B cell (primary cell): ENCODE measurements around the gene TK2. TPM values are rescaled to one million over a fixed set of nuclear protein-coding genes. Genes with fewer than 3 reads are reported as not detected.

Experiments used
- ATAC-seq: fragments of 200-7000 bp; cut with Tn5 transposase; one replicate; pipeline ENCODE4 v1.10.0; 2021; ENCODE audit warnings: low read depth, mild to moderate bottlenecking, moderate number of reproducible peaks, moderate library complexity
- CTCF ChIA-PET: fragments of 350-600 bp; sonication (Branson Sonifier 250); formaldehyde crosslinking; loops from one replicate; lab custom pipeline; 2021; ENCODE audit warnings: antibody characterized with exemption, inconsistent platforms; lab: Charles Lee
- POLR2A ChIA-PET: fragments of 350-600 bp; sonication (Branson Sonifier 250); formaldehyde crosslinking; loops from one replicate; lab custom pipeline; 2021; ENCODE audit warnings: antibody characterized with exemption; lab: Charles Lee
- DNase-seq: peaks from one replicate; pipeline ENCODE4 v3.0.0; 2013
- H2AFZ ChIP-seq: 2 replicates; pipeline ENCODE4 v1.6.1; 2012; ENCODE audit warnings: mild to moderate bottlenecking, low read depth, low read length; ENCODE audit not compliant: insufficient read depth, poor library complexity, severe bottlenecking
- H3K27ac ChIP-seq, 2 donors: 1 replicate in 1 of 2; 2 replicates in 1 of 2; pipeline ENCODE4 v1.5.1; 2012 to 2013; ENCODE audit warnings: low read length in 2 of 2, mild to moderate bottlenecking in 2 of 2, moderate library complexity in 1 of 2
- H3K27me3 ChIP-seq, 4 experiments: fragments of 200-600 bp in 1 of 4; sonication (generic) in 1 of 4; replicated peaks in 1 of 4; 1 replicate in 2 of 4; 2 replicates in 2 of 4; pipeline versions ENCODE4 v1.6.1 to v1.7.0; 2013 to 2016; ENCODE audit warnings: low read length in 3 of 4, mild to moderate bottlenecking in 2 of 4, mixed read lengths in 1 of 4, moderate library complexity in 1 of 4; ENCODE audit not compliant: insufficient read depth in 4 of 4, control insufficient read depth in 3 of 4; ENCODE audit errors: control extremely low read depth in 1 of 4
- H3K36me3 ChIP-seq, 2 experiments: replicated peaks in 1 of 2; 1 replicate in 1 of 2; 2 replicates in 1 of 2; pipeline versions ENCODE4 v1.6.1 to v1.7.1; 2013; ENCODE audit warnings: low read length in 1 of 2; ENCODE audit not compliant: insufficient read depth in 2 of 2, control insufficient read depth in 1 of 2; ENCODE audit errors: control extremely low read depth in 1 of 2, extremely low read depth in 1 of 2
- H3K4me1 ChIP-seq, 2 donors: fragments of 200-600 bp in 1 of 2; sonication (generic) in 1 of 2; 1 replicate in 1 of 2; 2 replicates in 1 of 2; pipeline versions ENCODE4 v1.5.1 to v1.6.1; 2013 to 2017; ENCODE audit warnings: low read length in 2 of 2; ENCODE audit not compliant: control insufficient read depth in 2 of 2, insufficient read depth in 2 of 2
- H3K4me2 ChIP-seq: replicated peaks from 2 replicates; pipeline ENCODE3; 2012; ENCODE audit warnings: mild to moderate bottlenecking, low read depth, low read length; ENCODE audit not compliant: poor library complexity, severe bottlenecking
- H3K4me3 ChIP-seq, 5 experiments: fragments of 200-600 bp in 1 of 5; sonication (generic) in 1 of 5; 1 replicate in 3 of 5; 2 replicates in 2 of 5; pipeline versions ENCODE4 v1.5.1 to v1.7.0; 2011 to 2016; ENCODE audit warnings: low read length in 4 of 5, mild to moderate bottlenecking in 4 of 5, low read depth in 2 of 5, control low read depth in 1 of 5, moderate library complexity in 1 of 5; ENCODE audit not compliant: insufficient read depth in 1 of 5; ENCODE audit errors: control extremely low read depth in 1 of 5, extremely low read depth in 1 of 5
- H3K79me2 ChIP-seq: fragments of 200-600 bp; sonication (generic); one replicate; pipeline ENCODE4 v1.6.0; 2016; ENCODE audit warnings: low read length; ENCODE audit not compliant: control insufficient read depth, insufficient read depth
- H3K9ac ChIP-seq: fragments of 200-600 bp; sonication (generic); 2 replicates; pipeline ENCODE4 v1.6.1; 2017; ENCODE audit warnings: mild to moderate bottlenecking, low read length, moderate library complexity
- H3K9me3 ChIP-seq, 3 donors: one replicate each; pipeline versions ENCODE4 v1.6.1 to v1.7.1; 2013; ENCODE audit warnings: low read length in 2 of 3; ENCODE audit not compliant: control insufficient read depth in 2 of 3, insufficient read depth in 1 of 3; ENCODE audit errors: control extremely low read depth in 1 of 3
- H4K20me1 ChIP-seq: 2 replicates; pipeline ENCODE4 v1.6.0; 2012; ENCODE audit warnings: mild to moderate bottlenecking, low read length; ENCODE audit not compliant: insufficient read depth, control insufficient read depth, poor library complexity, severe bottlenecking
- H3K27ac Mint-ChIP-seq: one replicate; pipeline ENCODE4 v1.8.0; 2021; ENCODE audit warnings: mixed read lengths
- H3K27me3 Mint-ChIP-seq: one replicate; pipeline ENCODE4 v1.8.0; 2021; ENCODE audit warnings: mixed read lengths
- H3K4me1 Mint-ChIP-seq: one replicate; pipeline ENCODE4 v1.8.0; 2021; ENCODE audit warnings: mixed read lengths
- H3K4me3 Mint-ChIP-seq: one replicate; pipeline ENCODE4 v1.8.0; 2021; ENCODE audit warnings: mixed read lengths
- H3K9me3 Mint-ChIP-seq: one replicate; pipeline ENCODE4 v1.8.0; 2022; ENCODE audit warnings: mixed read lengths; ENCODE audit not compliant: insufficient read depth
- CTCF ChIP-seq: fragments of 200-600 bp; IDR thresholded peaks from one replicate; pipeline ENCODE4 v1.8.0; 2022; ENCODE audit warnings: antibody characterized with exemption, mild to moderate bottlenecking
- EZH2 ChIP-seq: IDR thresholded peaks from 2 replicates; pipeline ENCODE4 v1.6.1; 2012; ENCODE audit warnings: borderline replicate concordance, low read depth, mild to moderate bottlenecking, moderate library complexity, low read length; ENCODE audit not compliant: insufficient read depth, poor library complexity, severe bottlenecking
- WGBS: methylation state at CpG from one replicate; pipeline ENCODE4 v1.1.5; 2013; ENCODE audit warnings: missing lambda C conversion rate; ENCODE audit not compliant: insufficient coverage; 5-methylcytosine and 5-hydroxymethylcytosine counted together
- intact Hi-C: fragments of 100-400 bp; cut with micrococcal nuclease; formaldehyde crosslinking; loops from one replicate; pipeline ENCODE4 v1.10.0; 2022
- polyA plus RNA-seq: library from polyadenylated mRNA; depleted of rRNA; stranded (reverse); fragments of >200 nt; gene quantifications from 2 replicates; pipeline ENCODE4 v1.2.3, GENCODE V29; 2012
- total RNA-seq, 2 donors: library from RNA; stranded (reverse); fragments of 120-200 nt in 1 of 2; gene quantifications; 1 replicate in 1 of 2; 2 replicates in 1 of 2; pipeline versions ENCODE4 v1.2.3 to v1.2.4, GENCODE V29; 2013 to 2022

Gene TK2
- total and polyA plus RNA-seq, 2 donors (not counting 1 experiment from before 2014, with no cell fraction given), result 2.9 to 9.7 TPM

GRCh38 chr16:66480265-66481080, 69.4 kb downstream of the TK2 start:
- DNase-seq (no peak), ATAC-seq (no peak)
- H3K9me3 ChIP-seq, result peaks cover 0 to 2% (median 0%) of the 10 kb centered on the region in 3 donors
- H3K27ac Mint-ChIP-seq, result no peak overlapping the region
- no peak overlapping the region for H3K4me2 ChIP-seq
- no peak overlapping the region for H3K9ac ChIP-seq
- no peaks in the 10 kb centered on the region for H3K36me3 ChIP-seq
- no peak overlapping the region for H3K4me3 Mint-ChIP-seq
- H3K4me1 ChIP-seq, result peaks cover 18 to 25% of the 10 kb centered on the region in 2 donors
- peaks cover 20% of the 10 kb centered on the region for H3K4me1 Mint-ChIP-seq
- intact Hi-C loops, result no loop called here
- H3K4me3 ChIP-seq, result no peak overlapping the region
- no peaks in the 10 kb centered on the region for H3K79me2 ChIP-seq
- H3K27ac ChIP-seq, result no peak overlapping the region
- peaks cover 0 to 7% (median 0%) of the 10 kb centered on the region in 4 experiments for H3K27me3 ChIP-seq
- ChIA-PET CTCF (interaction anchor here (0.6 to 10.5 kb wide), 12 partner anchors 29 to 369 kb away, joined by 3 to 91 read pairs (median 4); partner anchors contain the start of gene CKLF), POLR2A (no interaction called here)
- no peaks in the 10 kb centered on the region for H3K9me3 Mint-ChIP-seq
- H2AFZ ChIP-seq, result no peak overlapping the region
- peaks cover 6% of the 10 kb centered on the region for H3K27me3 Mint-ChIP-seq
- no peaks in the 10 kb centered on the region for H4K20me1 ChIP-seq
- WGBS, result 97% methylated on average over 25 of the region's 25 CpGs
- no peak for TF ChIP-seq CTCF
- TF ChIP-seq EZH2, result no peak

GRCh38 chr16:66479661-66480264, 70.2 kb downstream of the TK2 start:
- DNase-seq, result no peak
- WGBS, result 70% methylated on average over 2 of the region's 5 CpGs
- H3K27me3 Mint-ChIP-seq, result peaks cover 8% of the 10 kb centered on the region
- POLR2A ChIA-PET, result no interaction called here
- H3K4me1 Mint-ChIP-seq, result peaks cover 25% of the 10 kb centered on the region
- peaks cover 0 to 6% (median 0%) of the 10 kb centered on the region in 4 experiments for H3K27me3 ChIP-seq
- H3K79me2 ChIP-seq, result no peaks in the 10 kb centered on the region
- intact Hi-C loops, result no loop called here
- no peak overlapping the region for H3K4me2 ChIP-seq
- no peak overlapping the region for H3K4me3 ChIP-seq
- no peaks in the 10 kb centered on the region for H4K20me1 ChIP-seq
- H3K4me3 Mint-ChIP-seq, result no peak overlapping the region
- TF ChIP-seq CTCF (no peak), EZH2 (no peak)
- H3K27ac Mint-ChIP-seq, result no peak overlapping the region
- H3K36me3 ChIP-seq, result no peaks in the 10 kb centered on the region
- H3K9ac ChIP-seq, result no peak overlapping the region
- H3K4me1 ChIP-seq, result peaks cover 22 to 28% of the 10 kb centered on the region in 2 donors
- no peak for ATAC-seq
- CTCF ChIA-PET, result interaction anchor here (1.1 to 10.5 kb wide), 9 partner anchors 29 to 172 kb away, joined by 3 to 91 read pairs (median 4); no protein-coding TSS in a partner anchor
- no peak overlapping the region for H3K27ac ChIP-seq
- H3K9me3 Mint-ChIP-seq, result no peaks in the 10 kb centered on the region
- H2AFZ ChIP-seq, result no peak overlapping the region
- H3K9me3 ChIP-seq, result no peaks in the 10 kb centered on the region
